GM12878 (cell line): ENCODE measurements around the gene IKZF1. TPM values are rescaled to one million over a fixed set of nuclear protein-coding genes. Genes with fewer than 3 reads are reported as not detected.

Experiments used
- ATAC-seq: fragments of 200-7000 bp; cut with Tn5 transposase; 3 replicates; pipeline ENCODE4 v1.9.1; 2020; ENCODE audit warnings: mild to moderate bottlenecking, moderate library complexity
- BruUV-seq: library from RNA; stranded (reverse); fragments of 400-500 nt; replicated peaks from 2 replicates; lab custom pipeline; 2021; lab: Mats Ljungman, UMichigan
- CTCF ChIA-PET: fragments of 300-600 bp; sonication (Branson Sonifier 250); formaldehyde crosslinking; extraction: SDS; loops from one replicate; lab custom pipeline; 2021; ENCODE audit warnings: inconsistent platforms; lab: Yijun Ruan, JAX
- POLR2A ChIA-PET: fragments of 350-600 bp; formaldehyde crosslinking; extraction: SDS; loops from one replicate; lab custom pipeline; 2021; ENCODE audit warnings: inconsistent platforms; lab: Charles Lee
- RAD21 ChIA-PET: fragments of 300-600 bp; sonication (Branson Sonifier 250); formaldehyde crosslinking; loops from one replicate; lab custom pipeline; 2023; ENCODE audit warnings: antibody characterized with exemption; ENCODE audit not compliant: unreplicated experiment; lab: Charles Lee
- SMC1A ChIA-PET: fragments of 300-600 bp; sonication (Branson Sonifier 250); formaldehyde crosslinking; loops from one replicate; lab custom pipeline; 2023; ENCODE audit not compliant: unreplicated experiment, uncharacterized antibody; lab: Charles Lee
- DNase-seq: peaks from one replicate; pipeline ENCODE4 v3.0.0-alpha.2; 2011; ENCODE audit warnings: low read depth, low spot score
- FAIRE-seq: peaks from 3 replicates; lab custom pipeline; 2011; peaks lifted over from hg19 to GRCh38; lab: Jason Lieb, UNC
- H2AFZ ChIP-seq: 2 replicates; pipeline ENCODE4 v1.6.0; 2011; ENCODE audit warnings: low read depth, low read length, control low read depth; ENCODE audit not compliant: control insufficient read depth
- H3K27ac ChIP-seq: 2 replicates; pipeline ENCODE4 v1.5.1; 2011; ENCODE audit warnings: control low read depth; ENCODE audit not compliant: control insufficient read depth, insufficient read depth
- H3K27me3 ChIP-seq, 2 experiments: replicated peaks in 1 of 2; 2 replicates each; pipeline versions ENCODE4 v1.6.0 to v1.6.1; 2011; ENCODE audit warnings: low read length in 1 of 2; ENCODE audit not compliant: control insufficient read depth in 2 of 2, insufficient read depth in 2 of 2
- H3K36me3 ChIP-seq, 2 experiments: 2 replicates each; pipeline ENCODE4 v1.5.1; 2011; ENCODE audit warnings: low read length in 1 of 2; ENCODE audit not compliant: control insufficient read depth in 2 of 2, insufficient read depth in 2 of 2
- H3K4me1 ChIP-seq: 2 replicates; pipeline ENCODE4 v1.6.1; 2011; ENCODE audit warnings: mild to moderate bottlenecking, low read length, moderate library complexity, mixed read lengths; ENCODE audit not compliant: control insufficient read depth, insufficient read depth
- H3K4me2 ChIP-seq: 2 replicates; pipeline ENCODE4 v1.6.0; 2011; ENCODE audit warnings: control low read depth; ENCODE audit not compliant: control insufficient read depth, insufficient read depth
- H3K4me3 ChIP-seq: fragments of 200-600 bp; sonication (generic); 2 replicates; pipeline ENCODE4 v1.5.1; 2016
- H3K79me2 ChIP-seq: 2 replicates; pipeline ENCODE4 v1.6.0; 2011; ENCODE audit warnings: low read length; ENCODE audit not compliant: control insufficient read depth, insufficient read depth
- H3K9ac ChIP-seq: 2 replicates; pipeline ENCODE4 v1.8.0; 2011; ENCODE audit warnings: low read length, control low read depth, mixed read lengths; ENCODE audit not compliant: control insufficient read depth, insufficient read depth
- H3K9me3 ChIP-seq: replicated peaks from 3 replicates; pipeline ENCODE4 v1.5.1; 2011; ENCODE audit warnings: mild to moderate bottlenecking, low read length; ENCODE audit not compliant: control insufficient read depth, insufficient read depth
- H4K20me1 ChIP-seq: 2 replicates; pipeline ENCODE4 v1.6.0; 2011; ENCODE audit not compliant: control insufficient read depth, insufficient read depth
- ASH2L ChIP-seq: fragments of 300-600, 200-600 bp; sonication (generic); IDR thresholded peaks from 2 replicates; pipeline ENCODE4 v1.6.1; 2017; ENCODE audit warnings: low read depth, mild to moderate bottlenecking, borderline replicate concordance
- FOXM1 ChIP-seq: IDR thresholded peaks from 2 replicates; pipeline ENCODE4 v1.6.1; 2012; ENCODE audit warnings: low read depth, mild to moderate bottlenecking, inconsistent platforms, low read length, moderate library complexity
- IKZF2 ChIP-seq, 2 experiments: fragments of 450-650 bp; IDR thresholded peaks; 2 replicates each; pipeline ENCODE4 v1.6.1; 2017; ENCODE audit warnings: mild to moderate bottlenecking in 2 of 2, moderate library complexity in 2 of 2
- NFYA ChIP-seq: IDR thresholded peaks from 2 replicates; pipeline ENCODE4 v1.6.1; 2011; ENCODE audit warnings: low read depth, mild to moderate bottlenecking, low read length, improper control_type of control experiment, borderline replicate concordance
- RUNX3 ChIP-seq: IDR thresholded peaks from 2 replicates; pipeline ENCODE4 v1.6.1; 2012; ENCODE audit warnings: low read length, inconsistent platforms
- TCF7 ChIP-seq: IDR thresholded peaks from 2 replicates; pipeline ENCODE4 v1.6.1; 2014; ENCODE audit warnings: antibody characterized with exemption, borderline replicate concordance
- ZNF24 ChIP-seq: fragments of 450-650 bp; IDR thresholded peaks from 2 replicates; pipeline ENCODE4 v1.6.1; 2017; ENCODE audit warnings: antibody characterized with exemption, mild to moderate bottlenecking
- ZNF687 ChIP-seq: fragments of 450-650 bp; IDR thresholded peaks from 2 replicates; pipeline ENCODE4 v1.6.1; 2017; ENCODE audit warnings: mild to moderate bottlenecking, moderate library complexity
- WGBS: methylation state at CpG from one replicate; pipeline ENCODE4 v1.1.6; 2016; ENCODE audit warnings: low lambda C conversion rate; ENCODE audit not compliant: insufficient replicate concordance, insufficient coverage; ENCODE audit errors: missing lambda C conversion rate; 5-methylcytosine and 5-hydroxymethylcytosine counted together
- in situ Hi-C: fragments of 300-500 bp; cut with MboI; formaldehyde crosslinking; loops from 9 replicates; pipeline ENCODE4 v1.14.3; 2018; ENCODE audit warnings: mixed read lengths
- intact Hi-C: fragments of 100-400 bp; cut with micrococcal nuclease; formaldehyde crosslinking; loops from one replicate; pipeline ENCODE4 v1.14.2; 2022; ENCODE audit not compliant: unreplicated experiment
- polyA plus RNA-seq, 11 experiments: library from polyadenylated mRNA; depleted of rRNA in 4 of 11; unstranded in 6 of 11; stranded (reverse) in 5 of 11; fragments of >200 nt; fragmentation: Nextera tagmentation in 4 of 11; fragmentation: Illumina TruSeq in 1 of 11; extraction: Ambion mirVana in 4 of 11; extraction: Trizol in 1 of 11; gene quantifications; 1 replicate in 1 of 11; 2 replicates in 10 of 11; pipeline versions ENCODE4 v1.2.1 to v1.2.3, GENCODE V29; 2011 to 2016; ENCODE audit warnings: inconsistent platforms in 2 of 11, missing spikeins in 2 of 11, low read depth in 1 of 11
- total RNA-seq, 4 experiments: library from RNA; depleted of rRNA in 3 of 4; stranded (reverse); fragments of >200 nt in 3 of 4; fragmentation: Illumina TruSeq in 1 of 4; extraction: Trizol in 1 of 4; gene quantifications; 2 replicates each; pipeline versions ENCODE4 v1.2.1 to v1.2.3, GENCODE V29; 2013 to 2021
- TF ChIP-seq, protein P1 (sequence below): IDR thresholded peaks from 2 replicates; pipeline ENCODE4 v1.6.1; 2012; ENCODE audit warnings: low read length, inconsistent platforms

IKZF1 gene
- total and polyA plus RNA-seq, 10 of the 15 experiments (the other 5 are each of a cell fraction or from before 2014, with no cell fraction given): 27.2 to 125 (median 71.6) TPM

DNA sequence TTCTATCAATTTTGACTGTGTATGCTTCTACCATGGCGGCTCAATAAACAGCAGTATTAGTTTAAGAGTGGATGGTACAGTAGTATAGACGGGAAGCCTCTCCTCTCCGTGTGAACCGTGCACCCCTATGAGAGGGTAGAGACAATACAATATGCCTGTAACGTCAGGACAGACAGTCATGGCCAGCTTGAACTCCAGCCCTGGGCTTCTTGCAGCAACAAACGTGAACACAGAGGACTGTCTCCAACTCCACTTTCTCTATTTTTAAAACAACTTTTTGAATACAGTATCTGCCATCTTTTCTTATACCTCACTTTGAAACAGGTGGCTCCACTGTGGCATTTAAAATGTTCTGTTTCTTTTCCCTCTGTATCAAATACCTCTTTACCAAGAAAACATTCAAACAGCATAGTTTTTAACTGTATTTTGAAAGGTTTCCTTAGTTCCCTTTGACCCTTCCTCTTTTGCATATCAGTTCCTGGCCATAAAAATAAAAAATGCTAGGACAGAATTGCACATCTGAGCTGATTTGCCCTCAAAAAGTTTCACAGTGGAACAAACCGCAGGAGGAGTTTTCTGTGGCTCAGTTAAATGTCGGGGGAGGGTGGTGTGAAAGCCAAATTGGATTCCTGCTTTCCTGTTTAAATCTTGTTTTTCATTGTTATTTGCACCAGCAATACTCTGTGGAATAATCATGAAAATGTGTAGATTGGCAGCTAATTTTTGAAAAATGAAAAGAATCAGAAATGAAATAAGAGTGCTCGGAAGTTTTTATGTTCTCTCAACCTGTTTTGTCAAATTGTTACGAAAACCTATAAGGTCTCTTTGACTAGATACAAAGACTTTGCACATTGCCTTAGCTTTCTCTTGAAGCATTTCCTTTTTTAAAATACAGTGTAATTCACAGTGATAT, 8.0 kb downstream of the IKZF1 start:
- in situ Hi-C loops: no loop called here
- Histone ChIP-seq H3K9me3 (no peaks in the 10 kb centered on the region), H3K36me3 (no peaks in the 10 kb centered on the region), H3K4me1 (peaks cover 46% of the 10 kb centered on the region), H3K4me2 (peak overlapping the region; percentile 71), H4K20me1 (no peaks in the 10 kb centered on the region), H2AFZ (peak overlapping the region; percentile 54), H3K27me3 (no peaks in the 10 kb centered on the region), H3K27ac (peak overlapping the region; percentile 67), H3K4me3 (peak overlapping the region; percentile 71), H3K79me2 (peaks cover 98% of the 10 kb centered on the region), H3K9ac (peak overlapping the region; percentile 7)
- FAIRE-seq (no peak), DNase-seq (no peak), ATAC-seq (peak; percentile 13)
- BruUV-seq: no TSS peak
- ChIA-PET POLR2A (interaction anchor here (0.6 to 12.6 kb wide), 16 partner anchors 7 to 165 kb away, joined by 3 to 165 read pairs (median 5); partner anchors contain the start of gene IKZF1), RAD21 (interaction anchor here (0.5 to 13.0 kb wide), 15 partner anchors 9 to 220 kb away, joined by 3 to 293 read pairs (median 13); no protein-coding TSS in a partner anchor), CTCF (interaction anchor here (0.6 to 14.5 kb wide), 18 partner anchors 9 to 192 kb away, joined by 3 to 250 read pairs (median 4); no protein-coding TSS in a partner anchor), SMC1A (interaction anchor here (0.8 to 12.9 kb wide), 26 partner anchors 8 to 192 kb away, joined by 3 to 356 read pairs (median 9); partner anchors contain the start of gene IKZF1)
- WGBS: under 1% methylated on average over 10 of the region's 10 CpGs
- peak; percentile 22; the same call in 1 of the 2 replicates for TF ChIP-seq TCF7
- TF ChIP-seq FOXM1: peak; percentile 37; the same call in 1 of the 2 replicates
- TF ChIP-seq ZNF687: peak; percentile 18; the same call in 1 of the 2 replicates
- TF ChIP-seq RUNX3: peak; percentile 86
- TF ChIP-seq ASH2L: no peak
- peak; percentile 31 to 35; a peak in 1 of 4 replicates for TF ChIP-seq IKZF2 (IDR thresholded peaks at IDR 0.05)
- TF ChIP-seq ZNF24: no peak
- TF ChIP-seq, protein P1, sequence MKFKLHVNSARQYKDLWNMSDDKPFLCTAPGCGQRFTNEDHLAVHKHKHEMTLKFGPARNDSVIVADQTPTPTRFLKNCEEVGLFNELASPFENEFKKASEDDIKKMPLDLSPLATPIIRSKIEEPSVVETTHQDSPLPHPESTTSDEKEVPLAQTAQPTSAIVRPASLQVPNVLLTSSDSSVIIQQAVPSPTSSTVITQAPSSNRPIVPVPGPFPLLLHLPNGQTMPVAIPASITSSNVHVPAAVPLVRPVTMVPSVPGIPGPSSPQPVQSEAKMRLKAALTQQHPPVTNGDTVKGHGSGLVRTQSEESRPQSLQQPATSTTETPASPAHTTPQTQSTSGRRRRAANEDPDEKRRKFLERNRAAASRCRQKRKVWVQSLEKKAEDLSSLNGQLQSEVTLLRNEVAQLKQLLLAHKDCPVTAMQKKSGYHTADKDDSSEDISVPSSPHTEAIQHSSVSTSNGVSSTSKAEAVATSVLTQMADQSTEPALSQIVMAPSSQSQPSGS: 0 out of 2 replicates have a peak, but pooled peaks have one; percentile 30
- TF ChIP-seq NFYA: no peak
- intact Hi-C loops: no loop called here
